ENCODE results near the gene EBF3. TPM values are rescaled to one million over a fixed set of nuclear protein-coding genes. Genes with fewer than 3 reads are reported as not detected.

EBF3 gene
- polyA plus RNA-seq (ENCODE audit: insufficient read length in 3 of 3) = 1 to 10 TPM in 1 of 3 donors, under 1 TPM in 2; 0.79 to 1.1 (median 0.79) TPM

- DNase-seq (ENCODE audit: low read depth in 3 of 3, low spot score in 2 of 3) = no peak
Measured at GRCh38 chr10:129963641-129964501, at the start of gene EBF3. Gene EBF3, minus strand, starts transcription at chr10:129964274. Its CDS starts 506 bp downstream, at chr10:129963768.

- DNase-seq (ENCODE audit: low read depth in 3 of 3, low spot score in 2 of 3) = no peak
Measured at GRCh38 chr10:130013335-130014262, 49.5 kb upstream of the EBF3 start.

GRCh38 chr10:130012129-130012528 is 48.1 kb upstream of the EBF3 start:
- DNase-seq (ENCODE audit: low read depth in 3 of 3, low spot score in 2 of 3) = no peak

- no peak for DNase-seq (ENCODE audit: low read depth in 3 of 3, low spot score in 2 of 3)
Measured at GRCh38 chr10:130010653-130011052, 46.6 kb upstream of the EBF3 start.

GRCh38 chr10:130009228-130009627 is 45.2 kb upstream of the EBF3 start:
- DNase-seq (ENCODE audit: low read depth in 3 of 3, low spot score in 2 of 3) = no peak

- DNase-seq (ENCODE audit: low read depth in 3 of 3, low spot score in 2 of 3) = no peak
Measured at GRCh38 chr10:130003787-130004613, 39.9 kb upstream of the EBF3 start.

GRCh38 chr10:130003166-130003565 is 39.1 kb upstream of the EBF3 start:
- no peak for DNase-seq (ENCODE audit: low read depth in 3 of 3, low spot score in 2 of 3)

GRCh38 chr10:130002606-130003005 is 38.5 kb upstream of the EBF3 start:
- no peak for DNase-seq (ENCODE audit: low read depth in 3 of 3, low spot score in 2 of 3)

GRCh38 chr10:130000918-130001317 is 36.8 kb upstream of the EBF3 start:
- DNase-seq (ENCODE audit: low read depth in 3 of 3, low spot score in 2 of 3) = no peak

- DNase-seq (ENCODE audit: low read depth in 3 of 3, low spot score in 2 of 3) = no peak
Measured at GRCh38 chr10:129999140-129999539, 35.1 kb upstream of the EBF3 start.

- DNase-seq (ENCODE audit: low read depth in 3 of 3, low spot score in 2 of 3) = no peak
Measured at GRCh38 chr10:129993621-129994020, 29.5 kb upstream of the EBF3 start.

GRCh38 chr10:129992356-129992755 is 28.3 kb upstream of the EBF3 start:
- no peak for DNase-seq (ENCODE audit: low read depth in 3 of 3, low spot score in 2 of 3)

GRCh38 chr10:129982825-129983224 is 18.8 kb upstream of the EBF3 start:
- no peak for DNase-seq (ENCODE audit: low read depth in 3 of 3, low spot score in 2 of 3)

GRCh38 chr10:129978980-129979379 is 14.9 kb upstream of the EBF3 start:
- DNase-seq (ENCODE audit: low read depth in 3 of 3, low spot score in 2 of 3) = no peak

GRCh38 chr10:129978322-129978721 is 14.2 kb upstream of the EBF3 start:
- DNase-seq (ENCODE audit: low read depth in 3 of 3, low spot score in 2 of 3) = no peak

- no peak for DNase-seq (ENCODE audit: low read depth in 3 of 3, low spot score in 2 of 3)
Measured at GRCh38 chr10:129977794-129978193, 13.7 kb upstream of the EBF3 start.

GRCh38 chr10:129973674-129974059 is 9.6 kb upstream of the EBF3 start:
- DNase-seq (ENCODE audit: low read depth in 3 of 3, low spot score in 2 of 3) = no peak

- DNase-seq (ENCODE audit: low read depth in 3 of 3, low spot score in 2 of 3) = no peak
Measured at GRCh38 chr10:129972966-129973673, 9.0 kb upstream of the EBF3 start.

- DNase-seq (ENCODE audit: low read depth in 3 of 3, low spot score in 2 of 3) = no peak
Measured at GRCh38 chr10:129972145-129972965, 8.3 kb upstream of the EBF3 start.
